ENCODE results near the gene OSBPL10.

Gene OSBPL10

GRCh38 chr3:31767920-31768319, 213.1 kb downstream of the OSBPL10 start:
- H3K27me3 ChIP-seq (ENCODE audit: insufficient read depth, low read length, poor library complexity, severe bottlenecking): no peaks in the 10 kb centered on the region
- no peaks in the 10 kb centered on the region for H3K9me2 ChIP-seq (replicated peaks; ENCODE audit: low read depth, low read length)
- no peak overlapping the region for H2AFZ ChIP-seq (ENCODE audit: low read length)
- no peak overlapping the region for H3K4me3 ChIP-seq (ENCODE audit: low read length, poor library complexity, severe bottlenecking)
- TF ChIP-seq, protein P1, sequence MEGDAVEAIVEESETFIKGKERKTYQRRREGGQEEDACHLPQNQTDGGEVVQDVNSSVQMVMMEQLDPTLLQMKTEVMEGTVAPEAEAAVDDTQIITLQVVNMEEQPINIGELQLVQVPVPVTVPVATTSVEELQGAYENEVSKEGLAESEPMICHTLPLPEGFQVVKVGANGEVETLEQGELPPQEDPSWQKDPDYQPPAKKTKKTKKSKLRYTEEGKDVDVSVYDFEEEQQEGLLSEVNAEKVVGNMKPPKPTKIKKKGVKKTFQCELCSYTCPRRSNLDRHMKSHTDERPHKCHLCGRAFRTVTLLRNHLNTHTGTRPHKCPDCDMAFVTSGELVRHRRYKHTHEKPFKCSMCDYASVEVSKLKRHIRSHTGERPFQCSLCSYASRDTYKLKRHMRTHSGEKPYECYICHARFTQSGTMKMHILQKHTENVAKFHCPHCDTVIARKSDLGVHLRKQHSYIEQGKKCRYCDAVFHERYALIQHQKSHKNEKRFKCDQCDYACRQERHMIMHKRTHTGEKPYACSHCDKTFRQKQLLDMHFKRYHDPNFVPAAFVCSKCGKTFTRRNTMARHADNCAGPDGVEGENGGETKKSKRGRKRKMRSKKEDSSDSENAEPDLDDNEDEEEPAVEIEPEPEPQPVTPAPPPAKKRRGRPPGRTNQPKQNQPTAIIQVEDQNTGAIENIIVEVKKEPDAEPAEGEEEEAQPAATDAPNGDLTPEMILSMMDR (conservative IDR thresholded peaks at IDR 0.05; ENCODE audit: low read length): no peak
- TF ChIP-seq EZH2phosphoT487 (IDR thresholded peaks at IDR 0.05; ENCODE audit: borderline replicate concordance): no peak
- H3K36me3 ChIP-seq (ENCODE audit: insufficient read depth, low read length): no peaks in the 10 kb centered on the region
- H3K4me2 ChIP-seq (ENCODE audit: low read depth, low read length, poor library complexity, severe bottlenecking): no peak overlapping the region
- peaks cover 14% of the 10 kb centered on the region; the same call in 1 of the 2 replicates for H3K79me2 ChIP-seq (ENCODE audit: insufficient read depth, low read length)
- no peaks in the 10 kb centered on the region for H4K20me1 ChIP-seq (ENCODE audit: insufficient read depth, low read length, poor library complexity, severe bottlenecking)
- H3K4me1 ChIP-seq (ENCODE audit: insufficient read depth, low read length, poor library complexity, severe bottlenecking): no peaks in the 10 kb centered on the region
- H3K9me3 ChIP-seq (ENCODE audit: insufficient read depth, low read depth, low read length): no peaks in the 10 kb centered on the region
- H3F3A ChIP-seq (ENCODE audit: low read depth): no peaks in the 10 kb centered on the region
- no peak overlapping the region for H3K9ac ChIP-seq (ENCODE audit: low read depth, low read length, poor library complexity, severe bottlenecking)

DNA sequence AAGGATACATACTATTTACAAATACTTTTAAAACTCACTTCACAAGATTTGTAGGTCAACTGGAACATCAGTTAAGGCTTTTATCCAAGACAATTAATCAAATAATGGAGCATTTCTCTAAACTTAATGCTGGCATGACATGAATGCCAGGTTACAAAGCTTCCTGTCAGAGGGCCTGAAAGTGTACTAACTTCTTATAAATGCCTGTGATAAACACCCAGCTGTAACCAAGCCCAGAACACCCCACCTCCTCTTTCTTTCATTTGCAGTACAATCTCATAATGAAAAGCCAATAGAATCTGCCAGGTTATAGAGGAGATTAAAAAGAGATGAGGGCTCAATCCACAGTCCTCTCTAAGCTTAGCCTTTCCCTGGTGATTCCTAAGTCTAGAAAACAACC, 214.4 kb downstream of the OSBPL10 start:
- H4K20me1 ChIP-seq (ENCODE audit: insufficient read depth, low read length, poor library complexity, severe bottlenecking): no peaks in the 10 kb centered on the region
- H3K4me3 ChIP-seq (ENCODE audit: low read length, poor library complexity, severe bottlenecking): no peak overlapping the region
- no peaks in the 10 kb centered on the region for H3K9me2 ChIP-seq (replicated peaks; ENCODE audit: low read depth, low read length)
- no peak overlapping the region for H3K4me2 ChIP-seq (ENCODE audit: low read depth, low read length, poor library complexity, severe bottlenecking)
- TF ChIP-seq, protein P1 (conservative IDR thresholded peaks at IDR 0.05; ENCODE audit: low read length): no peak
- TF ChIP-seq EZH2phosphoT487 (IDR thresholded peaks at IDR 0.05; ENCODE audit: borderline replicate concordance): no peak
- H3K79me2 ChIP-seq (ENCODE audit: insufficient read depth, low read length): peaks cover 14% of the 10 kb centered on the region; the same call in 1 of the 2 replicates
- no peaks in the 10 kb centered on the region for H3F3A ChIP-seq (ENCODE audit: low read depth)
- H3K9me3 ChIP-seq (ENCODE audit: insufficient read depth, low read depth, low read length): no peaks in the 10 kb centered on the region
- no peaks in the 10 kb centered on the region for H3K36me3 ChIP-seq (ENCODE audit: insufficient read depth, low read length)
- H3K9ac ChIP-seq (ENCODE audit: low read depth, low read length, poor library complexity, severe bottlenecking): no peak overlapping the region
- no peak overlapping the region for H2AFZ ChIP-seq (ENCODE audit: low read length)
- no peaks in the 10 kb centered on the region for H3K27me3 ChIP-seq (ENCODE audit: insufficient read depth, low read length, poor library complexity, severe bottlenecking)
- H3K4me1 ChIP-seq (ENCODE audit: insufficient read depth, low read length, poor library complexity, severe bottlenecking): no peaks in the 10 kb centered on the region

DNA sequence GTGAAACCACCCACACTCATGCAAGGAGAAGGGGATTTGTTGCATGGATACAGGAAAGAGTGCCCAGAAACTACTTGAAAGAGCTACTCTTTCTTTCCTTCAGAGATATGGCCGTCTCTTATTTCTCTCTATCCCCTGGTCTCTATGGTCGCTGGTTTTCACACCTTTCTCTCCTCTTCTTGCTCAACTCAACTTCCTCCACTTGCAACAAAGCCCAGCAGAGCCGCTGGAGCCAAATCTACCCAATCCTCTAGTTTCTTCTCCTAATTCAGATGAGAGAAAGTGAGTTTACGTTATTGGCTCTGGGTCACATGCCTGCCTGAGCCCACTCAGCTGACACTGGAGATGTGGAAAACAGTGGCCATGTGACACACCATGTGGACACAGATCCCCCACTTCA, 215.2 kb downstream of the OSBPL10 start:
- Histone ChIP-seq H3K9ac (ENCODE audit: low read depth, low read length, poor library complexity, severe bottlenecking) (no peak overlapping the region), H3K9me3 (ENCODE audit: insufficient read depth, low read depth, low read length) (no peaks in the 10 kb centered on the region), H3F3A (ENCODE audit: low read depth) (no peaks in the 10 kb centered on the region), H3K9me2 (replicated peaks; ENCODE audit: low read depth, low read length) (no peaks in the 10 kb centered on the region), H3K4me1 (ENCODE audit: insufficient read depth, low read length, poor library complexity, severe bottlenecking) (no peaks in the 10 kb centered on the region), H3K27me3 (ENCODE audit: insufficient read depth, low read length, poor library complexity, severe bottlenecking) (no peaks in the 10 kb centered on the region), H2AFZ (ENCODE audit: low read length) (no peak overlapping the region), H4K20me1 (ENCODE audit: insufficient read depth, low read length, poor library complexity, severe bottlenecking) (no peaks in the 10 kb centered on the region), H3K4me3 (ENCODE audit: low read length, poor library complexity, severe bottlenecking) (no peak overlapping the region), H3K36me3 (ENCODE audit: insufficient read depth, low read length) (no peaks in the 10 kb centered on the region), H3K79me2 (ENCODE audit: insufficient read depth, low read length) (peaks cover 14% of the 10 kb centered on the region; the same call in 1 of the 2 replicates), H3K4me2 (ENCODE audit: low read depth, low read length, poor library complexity, severe bottlenecking) (no peak overlapping the region)
- TF ChIP-seq, protein P1 (conservative IDR thresholded peaks at IDR 0.05; ENCODE audit: low read length): no peak
- no peak for TF ChIP-seq EZH2phosphoT487 (IDR thresholded peaks at IDR 0.05; ENCODE audit: borderline replicate concordance)

All from Loucy (cell line).